Neural progenitor cell (in vitro differentiated cells): ENCODE results near the gene PSMC3IP. TPM values are rescaled to one million over a fixed set of nuclear protein-coding genes. Genes with fewer than 3 reads are reported as not detected.
"Not testable (repeated sequence)": the region's sequence is repeated elsewhere in the genome, so short reads cannot be mapped to it uniquely, and the experiment has no call there.

Experiments used
- DNase-seq: peaks from one replicate; pipeline ENCODE4 v3.0.0-alpha.2; 2016; ENCODE audit warnings: low spot score
- H2AFZ ChIP-seq: fragments of 200-600 bp; sonication (generic); replicated peaks from 2 replicates; pipeline ENCODE4 v1.6.1; 2016; ENCODE audit warnings: antibody characterized with exemption
- H3F3A ChIP-seq: fragments of 200-600 bp; sonication (generic); 2 replicates; pipeline ENCODE4 v1.6.1; 2016; ENCODE audit warnings: antibody characterized with exemption, low read depth
- H3K27ac ChIP-seq: fragments of 200-600 bp; sonication (generic); 2 replicates; pipeline ENCODE4 v1.5.1; 2016; ENCODE audit warnings: mild to moderate bottlenecking
- H3K27me3 ChIP-seq: fragments of 200-600 bp; sonication (generic); 2 replicates; pipeline ENCODE4 v1.6.1; 2016; ENCODE audit warnings: mild to moderate bottlenecking, moderate library complexity
- H3K36me3 ChIP-seq: fragments of 200-600 bp; sonication (generic); 2 replicates; pipeline ENCODE4 v1.5.1; 2016
- H3K4me1 ChIP-seq: fragments of 200-600 bp; sonication (generic); 2 replicates; pipeline ENCODE4 v1.6.1; 2016; ENCODE audit warnings: mixed run types
- H3K4me2 ChIP-seq: fragments of 200-600 bp; sonication (generic); 2 replicates; pipeline ENCODE4 v1.6.1; 2016
- H3K4me3 ChIP-seq: fragments of 200-600 bp; sonication (generic); 2 replicates; pipeline ENCODE4 v1.5.1; 2016
- H3K79me2 ChIP-seq: fragments of 200-600 bp; sonication (generic); 2 replicates; pipeline ENCODE4 v1.6.1; 2016; ENCODE audit warnings: low read depth
- H3K9ac ChIP-seq: fragments of 200-600 bp; sonication (generic); 2 replicates; pipeline ENCODE4 v1.6.1; 2016
- H3K9me3 ChIP-seq: fragments of 200-600 bp; sonication (generic); 2 replicates; pipeline ENCODE4 v1.5.1; 2016; ENCODE audit warnings: low read depth
- H4K20me1 ChIP-seq: fragments of 200-600 bp; sonication (generic); 2 replicates; pipeline ENCODE4 v1.6.1; 2016; ENCODE audit warnings: low read depth
- H3K27ac Mint-ChIP-seq: 3 replicates; pipeline ENCODE4 v1.8.0; 2021; ENCODE audit warnings: mixed read lengths
- H3K27me3 Mint-ChIP-seq: 2 replicates; pipeline ENCODE4 v1.8.0; 2022; ENCODE audit warnings: low read depth, mild to moderate bottlenecking, inconsistent platforms, moderate library complexity, mixed read lengths; ENCODE audit not compliant: insufficient read depth
- H3K36me3 Mint-ChIP-seq: 3 replicates; pipeline ENCODE4 v1.8.0; 2021; ENCODE audit warnings: mixed read lengths
- H3K4me1 Mint-ChIP-seq: 3 replicates; pipeline ENCODE4 v1.8.0; 2021; ENCODE audit warnings: mixed read lengths
- H3K4me3 Mint-ChIP-seq: 3 replicates; pipeline ENCODE4 v1.8.0; 2021; ENCODE audit warnings: mild to moderate bottlenecking, moderate library complexity, mixed read lengths
- H3K9me3 Mint-ChIP-seq: 3 replicates; pipeline ENCODE4 v1.8.0; 2020; ENCODE audit warnings: mixed read lengths
- CTCF ChIP-seq: fragments of 200-600 bp; sonication (generic); IDR thresholded peaks from 2 replicates; pipeline ENCODE4 v1.5.1; 2017; ENCODE audit warnings: antibody characterized with exemption, mild to moderate bottlenecking
- EZH2 ChIP-seq: fragments of 200-600 bp; sonication (generic); IDR thresholded peaks from 2 replicates; pipeline ENCODE4 v1.6.1; 2017; ENCODE audit warnings: antibody characterized with exemption, mild to moderate bottlenecking, moderate library complexity
- EZH2phosphoT487 ChIP-seq: fragments of 200-600 bp; sonication (generic); IDR thresholded peaks from 2 replicates; pipeline ENCODE4 v1.6.1; 2017; ENCODE audit warnings: antibody characterized with exemption
- total RNA-seq: library from RNA; depleted of rRNA; stranded (reverse); fragments of >200 nt; gene quantifications from 2 replicates; pipeline ENCODE4 v1.2.3, GENCODE V29; 2015; ENCODE audit warnings: low replicate concordance

Gene PSMC3IP
- total RNA-seq, 1 donor from 2014 or later: 23.7 TPM

- H3K4me3 Mint-ChIP-seq: peak overlapping the region; percentile 41
These were observed 34.5 kb upstream of the PSMC3IP start for GRCh38 chr17:42612013-42612412.

DNA sequence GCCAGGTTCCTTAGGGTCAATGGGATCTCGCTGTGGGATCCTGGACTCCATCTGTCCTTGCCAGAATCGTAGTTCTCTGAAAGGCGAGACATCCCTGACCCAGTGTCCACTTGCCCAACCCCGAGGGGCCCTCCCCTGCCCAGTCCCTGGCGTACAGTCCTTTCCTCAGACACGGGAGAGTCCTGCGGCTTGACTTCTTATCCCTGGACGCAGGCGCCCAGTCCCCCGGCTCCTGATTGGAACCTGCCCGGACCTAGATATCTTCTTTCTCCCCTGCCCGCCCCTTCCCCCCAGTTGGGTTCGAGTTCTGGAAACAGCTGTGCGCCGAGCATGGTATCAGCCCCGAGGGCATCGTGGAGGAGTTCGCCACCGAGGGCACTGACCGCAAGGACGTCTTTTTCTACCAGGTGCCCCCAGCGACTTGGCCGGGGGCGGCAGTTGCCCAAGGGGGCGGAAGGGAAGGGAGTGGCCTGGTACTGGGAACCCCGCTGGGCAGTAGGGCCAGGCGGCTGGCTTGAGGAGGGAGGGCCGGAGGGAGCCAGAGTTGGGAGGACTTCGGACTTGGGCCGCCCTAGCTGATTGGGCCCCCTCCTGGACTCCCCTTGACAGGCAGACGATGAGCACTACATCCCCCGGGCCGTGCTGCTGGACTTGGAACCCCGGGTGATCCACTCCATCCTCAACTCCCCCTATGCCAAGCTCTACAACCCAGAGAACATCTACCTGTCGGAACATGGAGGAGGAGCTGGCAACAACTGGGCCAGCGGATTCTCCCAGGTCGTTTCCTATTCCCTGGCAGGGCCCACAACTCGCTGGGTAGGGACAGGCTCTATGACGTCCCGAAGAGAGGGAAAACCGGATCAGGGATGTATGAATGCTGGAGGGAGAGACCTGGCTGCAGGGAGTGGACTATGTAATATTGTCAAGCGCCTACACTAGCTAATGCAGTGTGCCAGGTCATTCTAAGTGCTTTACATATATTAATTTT is 32.6 kb upstream of the PSMC3IP start:
- not testable (repeated sequence) for H3K9me3 Mint-ChIP-seq, H3F3A ChIP-seq, H3K27me3 Mint-ChIP-seq, H3K36me3 ChIP-seq, H3K27me3 ChIP-seq, H3K9me3 ChIP-seq
- Histone ChIP-seq H3K4me1 (peaks cover 14% of the 10 kb centered on the region), H3K9ac (peak overlapping the region; percentile 65), H2AFZ (peak overlapping the region; percentile 37), H4K20me1 (peaks cover 31% of the 10 kb centered on the region), H3K4me2 (peak overlapping the region; percentile 78), H3K79me2 (peaks cover 56% of the 10 kb centered on the region), H3K27ac (peak overlapping the region; percentile 24), H3K4me3 (peak overlapping the region; percentile 84)
- H3K27ac Mint-ChIP-seq: peak overlapping the region; percentile 42
- peak; percentile 67 for DNase-seq
- peaks cover 23% of the 10 kb centered on the region for H3K36me3 Mint-ChIP-seq
- H3K4me1 Mint-ChIP-seq: peaks cover 20% of the 10 kb centered on the region
- H3K4me3 Mint-ChIP-seq: peak overlapping the region; percentile 100

More at GRCh38 chr17:42612013-42612412, 34.5 kb upstream of the PSMC3IP start:
- Histone ChIP-seq H3F3A (peaks cover 10% of the 10 kb centered on the region), H3K36me3 (no peaks in the 10 kb centered on the region), H3K79me2 (peaks cover 37% of the 10 kb centered on the region), H3K4me1 (peaks cover 14% of the 10 kb centered on the region), H3K27me3 (no peaks in the 10 kb centered on the region), H3K9ac (no peak overlapping the region), H3K4me3 (no peak overlapping the region), H3K9me3 (no peaks in the 10 kb centered on the region), H3K27ac (no peak overlapping the region), H2AFZ (no peak overlapping the region), H3K4me2 (no peak overlapping the region), H4K20me1 (peaks cover 17% of the 10 kb centered on the region)
- DNase-seq: no peak
- peaks cover 16% of the 10 kb centered on the region for H3K4me1 Mint-ChIP-seq
- H3K36me3 Mint-ChIP-seq: peaks cover 24% of the 10 kb centered on the region
- H3K27ac Mint-ChIP-seq: no peak overlapping the region
- H3K9me3 Mint-ChIP-seq: no peaks in the 10 kb centered on the region
- H3K27me3 Mint-ChIP-seq: peaks cover 3% of the 10 kb centered on the region
- TF ChIP-seq EZH2phosphoT487 (no peak), EZH2 (no peak), CTCF (no peak)

DNA sequence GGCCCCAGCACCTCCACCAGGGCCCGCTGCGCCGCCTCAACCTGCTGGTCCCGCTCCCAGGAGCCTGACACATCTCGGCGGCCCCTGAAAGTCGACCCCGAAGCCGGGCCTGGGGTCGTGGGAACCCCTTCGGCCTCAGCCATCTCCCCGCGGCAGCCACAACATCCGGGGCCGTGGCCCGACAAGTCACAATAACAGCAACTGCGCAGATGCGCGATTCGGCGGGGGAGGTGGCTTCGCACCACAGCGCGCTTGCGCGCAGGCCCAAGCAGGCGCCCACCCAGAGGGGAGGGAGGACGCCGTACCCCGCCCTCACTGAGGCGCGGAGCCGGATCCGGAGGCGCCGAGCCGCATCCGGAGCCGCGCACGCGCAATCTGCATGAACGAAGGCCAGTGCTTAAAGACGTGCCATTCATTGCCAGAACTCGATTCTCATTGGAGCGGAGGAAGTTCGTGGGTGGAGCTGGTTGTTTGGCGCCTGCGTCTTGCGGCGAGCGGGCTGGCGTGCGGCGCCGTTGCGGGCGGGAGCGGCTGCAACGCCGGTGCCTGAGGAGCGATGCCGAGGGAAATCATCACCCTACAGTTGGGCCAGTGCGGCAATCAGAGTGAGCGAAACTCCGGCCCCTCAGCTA is 31.8 kb upstream of the PSMC3IP start, which contains the start of the genes RETREG3 and TUBG1:
Gene RETREG3, minus strand, starts transcription at position 193 of the 632 bp plus-strand sequence. Its CDS starts 50 bp downstream, at position 143.
Gene TUBG1, plus strand, starts transcription at position 502 of the 632 bp plus-strand sequence. Its CDS starts 55 bp downstream, at position 557.
- peak; percentile 46 for TF ChIP-seq CTCF
- no peak for TF ChIP-seq EZH2
- no peak for TF ChIP-seq EZH2phosphoT487
- peaks cover 65% of the 10 kb centered on the region for H3K79me2 ChIP-seq

More for the DNA sequence above, 31.8 kb upstream of the PSMC3IP start, which contains the start of the genes RETREG3 and TUBG1:
- no peaks in the 10 kb centered on the region for H3K9me3 ChIP-seq
- peaks cover 14% of the 10 kb centered on the region for H3K4me1 ChIP-seq
- DNase-seq: peak; percentile 100
- peaks cover 10% of the 10 kb centered on the region for H3F3A ChIP-seq
- no peaks in the 10 kb centered on the region for H3K36me3 ChIP-seq
- Mint-ChIP-seq H3K9me3 (no peaks in the 10 kb centered on the region), H3K27me3 (peaks cover 3% of the 10 kb centered on the region), H3K4me3 (peak within 1 kb of the TSS; percentile 100), H3K27ac (peak within 1 kb of the TSS; percentile 98), H3K4me1 (peaks cover 20% of the 10 kb centered on the region), H3K36me3 (peaks cover 16% of the 10 kb centered on the region)
- H4K20me1 ChIP-seq: peaks cover 39% of the 10 kb centered on the region
- peak within 1 kb of the TSS; percentile 88 for H3K9ac ChIP-seq
- peak within 1 kb of the TSS; percentile 24 for H3K27ac ChIP-seq
- peak within 1 kb of the TSS; percentile 93 for H3K4me2 ChIP-seq
- no peaks in the 10 kb centered on the region for H3K27me3 ChIP-seq
- H2AFZ ChIP-seq: peak within 1 kb of the TSS; percentile 45
- H3K4me3 ChIP-seq: peak within 1 kb of the TSS; percentile 84
